ENCODE measurements around the gene ENDOV.

The ENDOV gene

GRCh38 chr17:80442323-80442659 is 27.3 kb downstream of the ENDOV start:
- H3K36me3 ChIP-seq (ENCODE audit: control insufficient read depth, insufficient read depth, low read length), result no peaks in the 10 kb centered on the region
- no CpG with 5 or more reads among the region's 12 CpGs for WGBS (ENCODE audit: insufficient coverage, insufficient read length)
- no peaks in the 10 kb centered on the region for H3K9me3 ChIP-seq (ENCODE audit: control insufficient read depth, insufficient read depth, low read length)
- no peak overlapping the region for H3K4me3 ChIP-seq (ENCODE audit: low read length)
- H3K27me3 ChIP-seq (ENCODE audit: control insufficient read depth, insufficient read depth, low read length), result no peaks in the 10 kb centered on the region
- peaks cover 1% of the 10 kb centered on the region for H3K4me1 ChIP-seq (ENCODE audit: control insufficient read depth, insufficient read depth, low read length)
- DNase-seq (ENCODE audit: low read depth, low spot score), result no peak
- H3K27ac ChIP-seq (ENCODE audit: low read length), result no peak overlapping the region

- DNase-seq (ENCODE audit: low read depth, low spot score), result no peak
- Histone ChIP-seq H3K9me3 (ENCODE audit: control insufficient read depth, insufficient read depth, low read length) (no peaks in the 10 kb centered on the region), H3K27me3 (ENCODE audit: control insufficient read depth, insufficient read depth, low read length) (no peaks in the 10 kb centered on the region), H3K36me3 (ENCODE audit: control insufficient read depth, insufficient read depth, low read length) (no peaks in the 10 kb centered on the region), H3K4me1 (ENCODE audit: control insufficient read depth, insufficient read depth, low read length) (peaks cover 1% of the 10 kb centered on the region), H3K27ac (ENCODE audit: low read length) (no peak overlapping the region), H3K4me3 (ENCODE audit: low read length) (no peak overlapping the region)
- WGBS (ENCODE audit: insufficient coverage, insufficient read length), result no CpG with 5 or more reads among the region's 4 CpGs
These were observed 27.8 kb downstream of the ENDOV start for GRCh38 chr17:80442764-80443163.

GRCh38 chr17:80443498-80443897 is 28.5 kb downstream of the ENDOV start:
- Histone ChIP-seq H3K4me3 (ENCODE audit: low read length) (no peak overlapping the region), H3K36me3 (ENCODE audit: control insufficient read depth, insufficient read depth, low read length) (no peaks in the 10 kb centered on the region), H3K27ac (ENCODE audit: low read length) (no peak overlapping the region), H3K27me3 (ENCODE audit: control insufficient read depth, insufficient read depth, low read length) (no peaks in the 10 kb centered on the region), H3K4me1 (ENCODE audit: control insufficient read depth, insufficient read depth, low read length) (peaks cover 1% of the 10 kb centered on the region; the same call in 1 of the 2 replicates), H3K9me3 (ENCODE audit: control insufficient read depth, insufficient read depth, low read length) (no peaks in the 10 kb centered on the region)
- DNase-seq (ENCODE audit: low read depth, low spot score), result no peak
- WGBS (ENCODE audit: insufficient coverage, insufficient read length), result no CpG with 5 or more reads among the region's 12 CpGs

GRCh38 chr17:80443916-80444643 is 29.1 kb downstream of the ENDOV start:
- no peak for DNase-seq (ENCODE audit: low read depth, low spot score)
- H3K36me3 ChIP-seq (ENCODE audit: control insufficient read depth, insufficient read depth, low read length), result no peaks in the 10 kb centered on the region
- H3K27ac ChIP-seq (ENCODE audit: low read length), result no peak overlapping the region
- no peaks in the 10 kb centered on the region for H3K9me3 ChIP-seq (ENCODE audit: control insufficient read depth, insufficient read depth, low read length)
- no CpG with 5 or more reads among the region's 31 CpGs for WGBS (ENCODE audit: insufficient coverage, insufficient read length)
- peaks cover 1% of the 10 kb centered on the region; the same call in 1 of the 2 replicates for H3K4me1 ChIP-seq (ENCODE audit: control insufficient read depth, insufficient read depth, low read length)
- H3K27me3 ChIP-seq (ENCODE audit: control insufficient read depth, insufficient read depth, low read length), result no peaks in the 10 kb centered on the region
- H3K4me3 ChIP-seq (ENCODE audit: low read length), result no peak overlapping the region

GRCh38 chr17:80444644-80444979 is 29.6 kb downstream of the ENDOV start:
- no peaks in the 10 kb centered on the region for H3K36me3 ChIP-seq (ENCODE audit: control insufficient read depth, insufficient read depth, low read length)
- no peak overlapping the region for H3K27ac ChIP-seq (ENCODE audit: low read length)
- no peak overlapping the region for H3K4me3 ChIP-seq (ENCODE audit: low read length)
- no peak for DNase-seq (ENCODE audit: low read depth, low spot score)
- H3K27me3 ChIP-seq (ENCODE audit: control insufficient read depth, insufficient read depth, low read length), result no peaks in the 10 kb centered on the region
- peaks cover 1% of the 10 kb centered on the region; the same call in 1 of the 2 replicates for H3K4me1 ChIP-seq (ENCODE audit: control insufficient read depth, insufficient read depth, low read length)
- WGBS (ENCODE audit: insufficient coverage, insufficient read length), result no CpG with 5 or more reads among the region's 6 CpGs
- H3K9me3 ChIP-seq (ENCODE audit: control insufficient read depth, insufficient read depth, low read length), result no peaks in the 10 kb centered on the region

- Histone ChIP-seq H3K27me3 (ENCODE audit: control insufficient read depth, insufficient read depth, low read length) (no peaks in the 10 kb centered on the region), H3K27ac (ENCODE audit: low read length) (no peak overlapping the region), H3K36me3 (ENCODE audit: control insufficient read depth, insufficient read depth, low read length) (no peaks in the 10 kb centered on the region), H3K9me3 (ENCODE audit: control insufficient read depth, insufficient read depth, low read length) (no peaks in the 10 kb centered on the region), H3K4me3 (ENCODE audit: low read length) (no peak overlapping the region), H3K4me1 (ENCODE audit: control insufficient read depth, insufficient read depth, low read length) (peaks cover 1% of the 10 kb centered on the region; the same call in 1 of the 2 replicates)
- no CpG with 5 or more reads among the region's 26 CpGs for WGBS (ENCODE audit: insufficient coverage, insufficient read length)
- no peak for DNase-seq (ENCODE audit: low read depth, low spot score)
These were observed 30.2 kb downstream of the ENDOV start for GRCh38 chr17:80445007-80445725.

GRCh38 chr17:80445726-80446110 is 30.8 kb downstream of the ENDOV start:
- H3K27me3 ChIP-seq (ENCODE audit: control insufficient read depth, insufficient read depth, low read length), result no peaks in the 10 kb centered on the region

GRCh38 chr17:80446645-80447405 is 31.9 kb downstream of the ENDOV start:
- Histone ChIP-seq H3K27ac (ENCODE audit: low read length) (no peak overlapping the region), H3K36me3 (ENCODE audit: control insufficient read depth, insufficient read depth, low read length) (no peaks in the 10 kb centered on the region), H3K4me3 (ENCODE audit: low read length) (no peak overlapping the region), H3K4me1 (ENCODE audit: control insufficient read depth, insufficient read depth, low read length) (no peaks in the 10 kb centered on the region), H3K27me3 (ENCODE audit: control insufficient read depth, insufficient read depth, low read length) (no peaks in the 10 kb centered on the region), H3K9me3 (ENCODE audit: control insufficient read depth, insufficient read depth, low read length) (no peaks in the 10 kb centered on the region)
- DNase-seq (ENCODE audit: low read depth, low spot score), result no peak
- WGBS (ENCODE audit: insufficient coverage, insufficient read length), result no CpG with 5 or more reads among the region's 12 CpGs

More at GRCh38 chr17:80445726-80446110, 30.8 kb downstream of the ENDOV start:
- H3K27ac ChIP-seq (ENCODE audit: low read length), result no peak overlapping the region
- no peaks in the 10 kb centered on the region for H3K36me3 ChIP-seq (ENCODE audit: control insufficient read depth, insufficient read depth, low read length)
- DNase-seq (ENCODE audit: low read depth, low spot score), result no peak
- H3K4me3 ChIP-seq (ENCODE audit: low read length), result no peak overlapping the region
- peaks cover 1% of the 10 kb centered on the region; the same call in 1 of the 2 replicates for H3K4me1 ChIP-seq (ENCODE audit: control insufficient read depth, insufficient read depth, low read length)
- no CpG with 5 or more reads among the region's 10 CpGs for WGBS (ENCODE audit: insufficient coverage, insufficient read length)
- no peaks in the 10 kb centered on the region for H3K9me3 ChIP-seq (ENCODE audit: control insufficient read depth, insufficient read depth, low read length)

- WGBS (ENCODE audit: insufficient coverage, insufficient read length), result no CpG with 5 or more reads among the region's 4 CpGs
- no peaks in the 10 kb centered on the region for H3K36me3 ChIP-seq (ENCODE audit: control insufficient read depth, insufficient read depth, low read length)
- H3K27me3 ChIP-seq (ENCODE audit: control insufficient read depth, insufficient read depth, low read length), result no peaks in the 10 kb centered on the region
- H3K27ac ChIP-seq (ENCODE audit: low read length), result no peak overlapping the region
- no peaks in the 10 kb centered on the region for H3K9me3 ChIP-seq (ENCODE audit: control insufficient read depth, insufficient read depth, low read length)
- no peak for DNase-seq (ENCODE audit: low read depth, low spot score)
- no peak overlapping the region; the same call in 1 of the 2 replicates for H3K4me3 ChIP-seq (ENCODE audit: low read length)
- H3K4me1 ChIP-seq (ENCODE audit: control insufficient read depth, insufficient read depth, low read length), result no peaks in the 10 kb centered on the region
These were observed 32.8 kb downstream of the ENDOV start for GRCh38 chr17:80447790-80448189.

- DNase-seq (ENCODE audit: low read depth, low spot score), result no peak
- H3K27ac ChIP-seq (ENCODE audit: low read length), result no peak overlapping the region
- H3K27me3 ChIP-seq (ENCODE audit: control insufficient read depth, insufficient read depth, low read length), result no peaks in the 10 kb centered on the region
- H3K4me1 ChIP-seq (ENCODE audit: control insufficient read depth, insufficient read depth, low read length), result no peaks in the 10 kb centered on the region
- no peaks in the 10 kb centered on the region for H3K9me3 ChIP-seq (ENCODE audit: control insufficient read depth, insufficient read depth, low read length)
- no peaks in the 10 kb centered on the region for H3K36me3 ChIP-seq (ENCODE audit: control insufficient read depth, insufficient read depth, low read length)
- no peak overlapping the region for H3K4me3 ChIP-seq (ENCODE audit: low read length)
- no CpG with 5 or more reads among the region's 27 CpGs for WGBS (ENCODE audit: insufficient coverage, insufficient read length)
These were observed 34.4 kb downstream of the ENDOV start for GRCh38 chr17:80449194-80449929.

All from iPS DF 6.9 (cell line).